ENCODE measurements around the gene KIN.

Gene KIN

DNA sequence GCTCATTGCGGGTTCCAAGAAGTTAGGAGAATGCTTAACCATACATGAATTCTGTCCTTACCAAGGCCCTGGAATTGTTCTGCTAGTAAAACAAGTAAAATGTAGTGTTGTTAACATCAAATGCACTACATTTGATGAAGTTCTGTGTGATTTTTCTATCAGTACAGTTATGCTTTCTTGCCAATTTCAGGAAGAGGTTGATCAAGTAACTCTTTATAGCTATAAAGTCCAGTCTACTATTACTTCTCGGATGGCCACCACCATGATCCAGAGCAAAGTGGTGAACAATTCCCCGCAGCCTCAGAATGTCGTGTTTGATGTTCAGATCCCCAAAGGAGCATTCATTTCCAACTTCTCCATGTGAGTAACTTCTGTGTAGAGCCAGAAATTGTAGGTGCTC is 79.0 kb downstream of the KIN start:
- H3K36me3 ChIP-seq (ENCODE audit: control insufficient read depth, insufficient read depth, low read length) = no peaks in the 10 kb centered on the region
- no peak overlapping the region for H3K4me3 ChIP-seq (ENCODE audit: low read length)
- H3K27ac ChIP-seq (ENCODE audit: low read depth, low read length) = no peak overlapping the region
- H3K4me1 ChIP-seq (ENCODE audit: control insufficient read depth, insufficient read depth, low read length) = no peaks in the 10 kb centered on the region
- no peak overlapping the region for H3K9ac ChIP-seq (ENCODE audit: low read length)
- no peaks in the 10 kb centered on the region for H3K27me3 ChIP-seq (ENCODE audit: control insufficient read depth, insufficient read depth, low read length)

DNA sequence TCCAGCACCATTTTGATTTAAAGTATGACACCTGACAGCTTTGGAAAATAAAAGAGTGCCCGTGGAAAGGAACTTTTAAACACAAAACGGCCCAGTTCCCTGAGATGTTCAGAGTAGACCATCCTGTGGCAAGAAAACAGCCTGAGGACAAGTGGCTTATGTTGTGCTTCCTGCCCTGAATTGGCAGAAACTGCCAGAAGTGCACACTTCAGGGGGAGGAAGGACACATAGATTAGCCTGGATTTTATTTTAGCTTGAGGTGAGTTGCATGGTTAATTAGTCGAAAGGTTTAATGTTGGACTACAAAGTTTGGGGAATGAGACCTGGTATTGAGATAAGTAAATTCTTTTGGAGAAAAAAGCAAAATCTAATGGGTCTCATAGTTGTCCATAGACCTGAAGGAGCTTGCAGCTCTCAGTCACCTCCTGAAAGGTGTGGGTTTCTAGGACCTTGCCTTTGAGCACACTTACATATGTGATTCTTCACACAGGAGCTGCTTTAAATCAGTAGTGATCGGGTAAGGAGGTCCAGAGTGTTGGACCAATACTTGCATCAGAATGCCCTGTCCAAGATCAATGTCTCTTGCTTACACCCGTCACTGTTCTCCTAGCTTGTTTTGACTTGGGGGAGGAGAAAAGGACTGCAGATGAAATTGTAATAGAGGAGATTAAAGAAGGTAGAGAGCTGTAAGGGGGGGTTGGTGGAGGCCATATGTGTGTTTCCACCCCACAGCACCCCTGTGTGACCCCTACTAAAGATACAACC is 79.8 kb downstream of the KIN start:
- Histone ChIP-seq H3K27me3 (ENCODE audit: control insufficient read depth, insufficient read depth, low read length) (no peaks in the 10 kb centered on the region), H3K36me3 (ENCODE audit: control insufficient read depth, insufficient read depth, low read length) (no peaks in the 10 kb centered on the region), H3K9ac (ENCODE audit: low read length) (no peak overlapping the region), H3K4me1 (ENCODE audit: control insufficient read depth, insufficient read depth, low read length) (no peaks in the 10 kb centered on the region), H3K27ac (ENCODE audit: low read depth, low read length) (no peak overlapping the region), H3K4me3 (ENCODE audit: low read length) (no peak overlapping the region)

DNA sequence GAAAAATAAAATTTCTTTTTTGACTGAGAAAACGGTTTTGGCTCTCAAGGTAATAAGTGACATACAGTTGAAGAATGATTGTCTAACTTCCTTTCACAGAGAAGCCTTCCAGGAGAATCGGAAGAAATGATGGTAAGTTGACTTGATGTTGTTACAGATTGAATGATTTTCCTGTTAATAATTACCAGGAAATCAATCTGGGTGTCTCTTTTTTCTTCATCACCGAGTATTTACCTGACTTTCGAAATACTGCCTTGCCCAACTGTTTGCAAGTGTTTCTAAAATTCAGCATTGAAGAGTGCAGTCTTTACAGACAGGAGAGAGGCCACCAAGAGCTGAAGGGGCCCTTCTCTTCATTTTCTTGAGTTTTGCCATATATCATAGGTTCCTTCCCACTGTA is 80.7 kb downstream of the KIN start:
- H3K27ac ChIP-seq (ENCODE audit: low read depth, low read length) = no peak overlapping the region
- H3K36me3 ChIP-seq (ENCODE audit: control insufficient read depth, insufficient read depth, low read length) = no peaks in the 10 kb centered on the region
- no peaks in the 10 kb centered on the region for H3K27me3 ChIP-seq (ENCODE audit: control insufficient read depth, insufficient read depth, low read length)
- no peaks in the 10 kb centered on the region for H3K4me1 ChIP-seq (ENCODE audit: control insufficient read depth, insufficient read depth, low read length)
- no peak overlapping the region for H3K4me3 ChIP-seq (ENCODE audit: low read length)
- no peak overlapping the region for H3K9ac ChIP-seq (ENCODE audit: low read length)

DNA sequence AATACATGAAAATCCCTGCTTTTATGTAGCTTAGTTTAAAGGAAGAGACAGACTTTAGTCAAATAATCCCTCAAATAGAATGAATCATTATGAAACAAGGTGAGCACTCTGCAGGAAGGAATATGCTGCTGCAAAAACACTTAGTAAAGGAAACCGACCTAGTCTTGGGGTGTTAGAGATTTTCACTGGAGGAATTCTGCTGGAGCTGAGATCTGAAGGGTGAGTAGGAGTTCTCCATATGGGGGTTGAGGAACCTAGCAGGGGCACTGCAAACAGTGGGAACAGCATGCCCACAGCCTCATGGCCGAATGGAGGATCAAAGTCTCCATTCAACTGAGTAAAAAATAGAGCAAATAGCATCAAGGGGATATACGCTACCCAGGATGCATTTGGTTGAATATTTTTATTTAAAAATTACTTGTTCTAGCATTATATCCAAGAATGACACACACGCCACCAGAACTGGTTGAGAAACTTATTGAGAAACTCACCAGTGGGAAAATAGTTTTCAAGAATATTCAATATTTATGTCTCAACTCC is 81.2 kb downstream of the KIN start:
- Histone ChIP-seq H3K27me3 (ENCODE audit: control insufficient read depth, insufficient read depth, low read length) (no peaks in the 10 kb centered on the region), H3K4me3 (ENCODE audit: low read length) (no peak overlapping the region), H3K9ac (ENCODE audit: low read length) (no peak overlapping the region), H3K4me1 (ENCODE audit: control insufficient read depth, insufficient read depth, low read length) (no peaks in the 10 kb centered on the region), H3K36me3 (ENCODE audit: control insufficient read depth, insufficient read depth, low read length) (no peaks in the 10 kb centered on the region), H3K27ac (ENCODE audit: low read depth, low read length) (no peak overlapping the region)

DNA sequence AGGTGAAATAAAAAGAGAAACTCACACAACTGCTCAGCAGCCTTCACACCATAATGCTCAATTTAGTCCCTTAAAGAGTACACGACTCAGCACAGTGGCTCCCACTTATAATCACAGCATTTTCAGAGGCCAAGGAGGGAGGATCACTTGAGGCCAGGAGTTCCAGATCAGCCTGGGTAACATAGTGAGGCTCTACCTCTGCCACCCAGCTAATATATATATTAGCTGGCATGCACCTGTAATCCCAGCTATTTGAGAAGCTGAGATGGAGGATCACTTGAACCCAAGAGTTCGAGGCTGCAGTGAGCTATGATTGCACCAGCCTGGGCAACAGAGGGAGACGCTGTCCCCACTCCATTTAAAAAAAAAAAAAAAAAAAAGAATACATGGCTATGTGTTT is 82.5 kb downstream of the KIN start:
- Histone ChIP-seq H3K27me3 (ENCODE audit: control insufficient read depth, insufficient read depth, low read length) (no peaks in the 10 kb centered on the region), H3K27ac (ENCODE audit: low read depth, low read length) (no peak overlapping the region), H3K9ac (ENCODE audit: low read length) (no peak overlapping the region), H3K36me3 (ENCODE audit: control insufficient read depth, insufficient read depth, low read length) (no peaks in the 10 kb centered on the region), H3K4me3 (ENCODE audit: low read length) (no peak overlapping the region), H3K4me1 (ENCODE audit: control insufficient read depth, insufficient read depth, low read length) (no peaks in the 10 kb centered on the region)

DNA sequence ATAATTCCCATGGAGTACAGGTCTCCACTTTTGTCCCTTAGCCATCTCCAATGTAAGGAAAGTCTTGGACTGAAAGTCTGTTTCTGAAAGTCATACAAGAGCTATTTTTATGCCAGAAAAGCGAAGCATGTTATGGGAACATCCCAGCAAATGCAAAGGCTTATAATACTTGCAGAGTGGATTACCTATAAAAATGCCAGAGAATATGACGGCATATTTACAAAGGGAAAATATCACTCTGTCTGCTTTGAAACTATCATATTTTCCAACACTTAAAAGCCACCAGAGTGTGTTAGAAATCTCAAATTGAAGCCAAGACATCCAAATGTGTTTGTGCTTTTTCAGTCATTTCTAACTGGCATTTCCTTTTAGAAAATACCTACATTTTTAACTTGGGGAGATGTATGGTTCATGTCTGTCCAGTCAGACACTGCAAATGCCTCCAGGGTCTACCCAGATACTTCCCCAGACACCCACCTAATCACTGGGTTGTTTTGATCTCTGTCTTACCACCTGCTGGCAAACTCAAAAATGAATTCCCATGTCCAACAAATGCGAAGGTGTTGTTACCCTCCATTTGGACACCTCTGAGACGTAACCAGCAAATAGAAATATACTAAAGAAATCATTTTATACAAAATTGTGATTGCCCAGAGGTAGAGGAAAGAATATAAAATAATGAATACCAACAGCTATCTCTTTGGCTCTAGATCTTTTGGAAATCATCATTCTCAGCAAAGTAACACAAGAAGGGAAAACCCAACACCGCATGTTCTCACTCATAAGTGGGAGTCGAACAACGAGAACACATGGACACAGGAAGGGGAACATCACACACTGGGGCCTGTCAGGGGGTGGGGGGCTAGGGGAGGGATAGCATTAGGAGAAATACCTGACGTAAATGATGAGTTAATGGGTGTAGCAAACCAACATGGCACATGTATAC is 83.4 kb downstream of the KIN start:
- Histone ChIP-seq H3K36me3 (ENCODE audit: control insufficient read depth, insufficient read depth, low read length) (no peaks in the 10 kb centered on the region), H3K27ac (ENCODE audit: low read depth, low read length) (no peak overlapping the region), H3K4me1 (ENCODE audit: control insufficient read depth, insufficient read depth, low read length) (no peaks in the 10 kb centered on the region), H3K4me3 (ENCODE audit: low read length) (no peak overlapping the region), H3K27me3 (ENCODE audit: control insufficient read depth, insufficient read depth, low read length) (no peaks in the 10 kb centered on the region), H3K9ac (ENCODE audit: low read length) (no peak overlapping the region)

DNA sequence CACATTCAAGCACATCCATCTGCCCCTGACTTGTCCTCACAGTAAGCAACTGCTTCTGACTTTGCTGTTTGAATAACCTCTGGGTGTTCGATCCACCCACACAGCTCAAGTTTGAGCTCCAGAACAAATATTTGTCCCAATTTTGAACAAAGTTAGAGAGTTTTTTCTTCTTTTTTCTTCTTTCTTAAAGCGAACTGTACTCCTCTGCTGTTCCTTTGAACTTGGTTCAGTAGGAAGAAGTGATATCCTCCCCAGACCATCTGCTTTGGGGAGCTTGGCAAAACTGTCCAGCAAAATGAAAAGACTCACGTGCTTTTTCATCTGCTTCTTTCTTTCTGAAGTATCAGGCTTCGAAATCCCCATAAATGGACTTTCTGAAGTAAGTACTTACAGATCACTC is 84.7 kb downstream of the KIN start, which contains the start of gene ITIH2:
ITIH2 (plus strand) TSS at position 177 of the 400 bp plus-strand sequence; CDS start at position 296, 119 bp downstream.
- H3K27me3 ChIP-seq (ENCODE audit: control insufficient read depth, insufficient read depth, low read length) = no peaks in the 10 kb centered on the region
- no peak within 1 kb of the TSS for H3K4me3 ChIP-seq (ENCODE audit: low read length)
- no peak within 1 kb of the TSS for H3K9ac ChIP-seq (ENCODE audit: low read length)
- no peaks in the 10 kb centered on the region for H3K36me3 ChIP-seq (ENCODE audit: control insufficient read depth, insufficient read depth, low read length)
- H3K27ac ChIP-seq (ENCODE audit: low read depth, low read length) = no peak within 1 kb of the TSS
- H3K4me1 ChIP-seq (ENCODE audit: control insufficient read depth, insufficient read depth, low read length) = no peaks in the 10 kb centered on the region

DNA sequence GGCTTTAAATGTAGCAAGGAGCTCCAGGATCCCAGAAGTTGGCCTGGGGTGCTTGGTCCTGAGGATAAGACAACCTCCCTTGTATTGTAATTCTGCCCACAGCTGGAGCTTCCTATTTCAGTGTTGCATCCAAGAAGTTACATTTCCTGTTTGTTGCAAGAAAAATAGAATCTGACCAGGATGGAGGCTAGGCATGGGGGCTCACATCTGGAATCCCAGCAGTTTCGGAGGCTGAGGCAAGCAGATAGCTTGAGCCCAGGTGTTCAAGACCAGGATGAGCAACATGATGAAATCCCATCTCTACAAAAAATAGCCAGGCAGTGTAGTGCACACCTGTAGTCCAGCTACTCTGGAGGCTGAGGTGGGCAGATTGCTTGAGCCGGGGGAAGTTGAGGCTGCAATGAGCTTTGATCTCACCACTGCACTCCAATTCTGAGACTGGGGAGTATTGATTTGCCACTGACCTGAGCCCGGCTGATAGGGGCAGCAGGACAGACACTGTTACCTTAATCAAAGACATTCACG is 85.4 kb downstream of the KIN start:
- Histone ChIP-seq H3K4me1 (ENCODE audit: control insufficient read depth, insufficient read depth, low read length) (peaks cover under 1% of the 10 kb centered on the region), H3K9ac (ENCODE audit: low read length) (no peak overlapping the region), H3K4me3 (ENCODE audit: low read length) (no peak overlapping the region), H3K36me3 (ENCODE audit: control insufficient read depth, insufficient read depth, low read length) (no peaks in the 10 kb centered on the region), H3K27ac (ENCODE audit: low read depth, low read length) (no peak overlapping the region), H3K27me3 (ENCODE audit: control insufficient read depth, insufficient read depth, low read length) (no peaks in the 10 kb centered on the region)

DNA sequence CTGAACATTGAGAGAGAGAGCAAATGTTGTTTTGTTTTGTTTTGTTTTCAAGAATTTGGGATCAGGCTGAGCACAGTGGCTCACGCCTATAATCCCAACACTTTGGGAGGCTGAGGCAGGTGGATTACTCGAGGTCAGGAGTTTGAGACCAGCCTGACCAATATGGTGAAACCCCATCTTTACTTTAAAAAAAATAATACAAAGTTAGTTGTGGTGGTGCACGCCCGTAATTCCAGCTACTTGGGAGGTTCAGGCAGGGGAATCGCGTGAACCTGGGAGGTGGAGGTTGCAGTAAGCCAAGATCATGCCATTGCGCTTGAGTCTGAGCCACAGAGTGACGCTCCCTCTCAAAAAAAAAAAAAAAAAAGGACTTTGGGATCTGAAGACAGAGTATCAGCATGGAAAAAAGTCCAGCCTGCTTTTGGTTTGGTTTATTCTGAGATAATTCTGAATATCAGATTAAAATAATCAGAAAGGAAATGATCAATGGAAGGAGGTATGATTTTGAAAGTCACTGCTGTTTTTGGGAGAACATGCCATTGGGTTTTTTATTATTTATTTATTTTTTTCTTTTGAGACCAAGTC is 86.5 kb downstream of the KIN start:
- Histone ChIP-seq H3K36me3 (ENCODE audit: control insufficient read depth, insufficient read depth, low read length) (no peaks in the 10 kb centered on the region), H3K27me3 (ENCODE audit: control insufficient read depth, insufficient read depth, low read length) (no peaks in the 10 kb centered on the region), H3K9ac (ENCODE audit: low read length) (no peak overlapping the region), H3K27ac (ENCODE audit: low read depth, low read length) (no peak overlapping the region), H3K4me3 (ENCODE audit: low read length) (no peak overlapping the region), H3K4me1 (ENCODE audit: control insufficient read depth, insufficient read depth, low read length) (peaks cover 5% of the 10 kb centered on the region)

Data from rectal smooth muscle tissue (tissue), 1 donor.